Measurements from ENCODE around the gene PPP1R27. TPM values are rescaled to one million over a fixed set of nuclear protein-coding genes. Genes with fewer than 3 reads are reported as not detected.

Gene PPP1R27
- total RNA-seq, 1 donor from 2014 or later, result 35.0 TPM

- Histone ChIP-seq H3K4me1 (ENCODE audit: control insufficient read depth in 3 of 3, insufficient read depth in 3 of 3, low read length in 3 of 3) (peaks cover 42 to 76% (median 49%) of the 10 kb centered on the region in 3 donors), H3K4me3 (ENCODE audit: low read length in 3 of 3) (no peak overlapping the region), H3K36me3 (ENCODE audit: control insufficient read depth in 3 of 3, insufficient read depth in 3 of 3, low read length in 3 of 3) (peaks cover 11 to 21% (median 14%) of the 10 kb centered on the region in 3 donors)
Measured at GRCh38 chr17:81868674-81869220, 33.9 kb upstream of the PPP1R27 start.

GRCh38 chr17:81867991-81868673, 33.3 kb upstream of the PPP1R27 start:
- peak overlapping the region in 2 of 3 donors; percentile 6 to 50 for H3K9ac ChIP-seq (ENCODE audit: low read depth in 1 of 3, low read length in 3 of 3)
- no peak overlapping the region for H3K4me3 ChIP-seq (ENCODE audit: low read length in 3 of 3)
- peaks cover 48 to 82% (median 56%) of the 10 kb centered on the region in 3 donors for H3K4me1 ChIP-seq (ENCODE audit: control insufficient read depth in 3 of 3, insufficient read depth in 3 of 3, low read length in 3 of 3)
- H3K36me3 ChIP-seq (ENCODE audit: control insufficient read depth in 3 of 3, insufficient read depth in 3 of 3, low read length in 3 of 3), result peaks cover 11 to 21% (median 17%) of the 10 kb centered on the region in 3 donors
- H3K27ac ChIP-seq (ENCODE audit: low read depth, low read length), result peak overlapping the region; percentile 36
- H3K27me3 ChIP-seq (ENCODE audit: control insufficient read depth in 3 of 3, insufficient read depth in 3 of 3, low read length in 3 of 3), result no peaks in the 10 kb centered on the region
- H3K9me3 ChIP-seq (ENCODE audit: control insufficient read depth in 3 of 3, low read length in 3 of 3), result no peaks in the 10 kb centered on the region

More at GRCh38 chr17:81868674-81869220, 33.9 kb upstream of the PPP1R27 start:
- peak overlapping the region; percentile 83 for H3K27ac ChIP-seq (ENCODE audit: low read depth, low read length)
- H3K9me3 ChIP-seq (ENCODE audit: control insufficient read depth in 3 of 3, low read length in 3 of 3), result no peaks in the 10 kb centered on the region
- peak overlapping the region in 2 of 3 donors; percentile 8 to 59 for H3K9ac ChIP-seq (ENCODE audit: low read depth in 1 of 3, low read length in 3 of 3)
- no peaks in the 10 kb centered on the region for H3K27me3 ChIP-seq (ENCODE audit: control insufficient read depth in 3 of 3, insufficient read depth in 3 of 3, low read length in 3 of 3)

- H3K36me3 ChIP-seq (ENCODE audit: control insufficient read depth in 3 of 3, insufficient read depth in 3 of 3, low read length in 3 of 3), result peaks cover 11 to 21% (median 17%) of the 10 kb centered on the region in 3 donors
- H3K9me3 ChIP-seq (ENCODE audit: control insufficient read depth in 3 of 3, low read length in 3 of 3), result no peaks in the 10 kb centered on the region
- no peak overlapping the region for H3K4me3 ChIP-seq (ENCODE audit: low read length in 3 of 3)
- H3K9ac ChIP-seq (ENCODE audit: low read depth in 1 of 3, low read length in 3 of 3), result peak overlapping the region; percentile 12 to 70 (median 14)
- no peaks in the 10 kb centered on the region for H3K27me3 ChIP-seq (ENCODE audit: control insufficient read depth in 3 of 3, insufficient read depth in 3 of 3, low read length in 3 of 3)
- H3K4me1 ChIP-seq (ENCODE audit: control insufficient read depth in 3 of 3, insufficient read depth in 3 of 3, low read length in 3 of 3), result peaks cover 51 to 81% (median 61%) of the 10 kb centered on the region in 3 donors
- peak overlapping the region; percentile 36 for H3K27ac ChIP-seq (ENCODE audit: low read depth, low read length)
Measured at GRCh38 chr17:81867170-81867990, 32.5 kb upstream of the PPP1R27 start.

- Histone ChIP-seq H3K9me3 (ENCODE audit: control insufficient read depth in 3 of 3, low read length in 3 of 3) (no peaks in the 10 kb centered on the region), H3K36me3 (ENCODE audit: control insufficient read depth in 3 of 3, insufficient read depth in 3 of 3, low read length in 3 of 3) (peaks cover 11 to 21% (median 17%) of the 10 kb centered on the region in 3 donors), H3K27ac (ENCODE audit: low read depth, low read length) (no peak overlapping the region), H3K9ac (ENCODE audit: low read depth in 1 of 3, low read length in 3 of 3) (peak overlapping the region; percentile 14 to 70 (median 20)), H3K27me3 (ENCODE audit: control insufficient read depth in 3 of 3, insufficient read depth in 3 of 3, low read length in 3 of 3) (no peaks in the 10 kb centered on the region), H3K4me3 (ENCODE audit: low read length in 3 of 3) (no peak overlapping the region), H3K4me1 (ENCODE audit: control insufficient read depth in 3 of 3, insufficient read depth in 3 of 3, low read length in 3 of 3) (peaks cover 52 to 80% (median 60%) of the 10 kb centered on the region in 3 donors)
Measured at GRCh38 chr17:81866440-81867169, 31.8 kb upstream of the PPP1R27 start.

DNA sequence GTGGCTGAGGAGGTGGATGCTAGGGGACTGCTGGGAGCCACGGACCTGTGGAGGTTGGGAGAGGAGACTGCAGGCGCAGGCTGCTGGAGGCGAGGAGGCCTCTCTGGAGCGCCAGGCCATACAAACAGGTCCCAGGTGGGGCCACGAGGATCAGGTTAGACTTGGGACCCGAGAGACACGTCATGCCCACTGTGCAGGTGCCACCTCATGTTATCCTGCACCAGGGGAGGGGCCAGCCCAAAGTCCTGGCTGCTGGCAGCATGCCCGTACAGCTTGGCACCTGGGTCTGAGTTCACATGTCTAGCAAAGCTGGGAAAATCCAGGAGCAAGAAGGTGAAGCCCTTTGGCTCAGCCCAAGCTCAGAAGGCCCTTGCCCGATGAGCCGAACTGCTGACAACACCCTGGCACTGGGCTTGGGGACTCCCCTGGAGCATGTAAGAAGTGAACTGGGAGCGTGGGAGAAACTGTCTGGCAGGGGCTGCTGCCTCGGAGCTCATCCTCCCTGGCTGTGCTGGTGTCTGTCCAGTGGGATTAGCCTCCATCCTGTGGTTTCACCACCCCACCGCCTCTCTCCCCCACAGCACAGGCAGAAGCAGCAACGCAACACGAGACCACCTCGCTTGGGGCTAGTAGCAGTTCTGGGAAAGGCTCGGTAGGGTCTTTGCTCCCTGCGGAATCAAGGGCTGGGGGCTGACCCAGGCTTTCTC, 31.0 kb upstream of the PPP1R27 start:
- Histone ChIP-seq H3K4me1 (ENCODE audit: control insufficient read depth in 3 of 3, insufficient read depth in 3 of 3, low read length in 3 of 3) (peaks cover 56 to 79% (median 63%) of the 10 kb centered on the region in 3 donors), H3K27me3 (ENCODE audit: control insufficient read depth in 3 of 3, insufficient read depth in 3 of 3, low read length in 3 of 3) (no peaks in the 10 kb centered on the region), H3K36me3 (ENCODE audit: control insufficient read depth in 3 of 3, insufficient read depth in 3 of 3, low read length in 3 of 3) (peaks cover 11 to 21% (median 17%) of the 10 kb centered on the region in 3 donors), H3K4me3 (ENCODE audit: low read length in 3 of 3) (no peak overlapping the region), H3K27ac (ENCODE audit: low read depth, low read length) (no peak overlapping the region), H3K9me3 (ENCODE audit: control insufficient read depth in 3 of 3, low read length in 3 of 3) (no peaks in the 10 kb centered on the region), H3K9ac (ENCODE audit: low read depth in 1 of 3, low read length in 3 of 3) (peak overlapping the region in 2 of 3 donors; percentile 61 to 70)

DNA sequence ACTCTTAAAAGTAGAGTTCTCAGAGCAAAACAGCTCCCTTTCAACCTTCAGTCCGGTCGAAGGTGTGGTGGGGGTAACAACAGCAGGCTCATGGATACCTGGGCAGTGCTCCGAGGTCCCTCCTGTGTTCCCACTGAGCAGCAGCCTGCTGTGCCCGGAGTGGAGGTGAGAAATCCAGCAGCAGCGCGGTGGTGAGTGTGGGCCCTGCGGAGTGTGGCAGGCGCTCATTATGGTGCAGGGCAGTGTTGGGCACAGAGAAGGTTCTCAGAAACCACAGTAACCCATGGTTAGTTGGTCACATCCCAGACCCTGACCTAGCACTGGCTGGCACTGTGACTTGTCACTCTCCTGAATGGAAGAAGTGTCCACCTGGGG, 30.5 kb upstream of the PPP1R27 start:
- peaks cover 11 to 21% (median 17%) of the 10 kb centered on the region in 3 donors for H3K36me3 ChIP-seq (ENCODE audit: control insufficient read depth in 3 of 3, insufficient read depth in 3 of 3, low read length in 3 of 3)
- H3K9ac ChIP-seq (ENCODE audit: low read depth in 1 of 3, low read length in 3 of 3), result peak overlapping the region in 1 of 3 donors; percentile 16
- H3K9me3 ChIP-seq (ENCODE audit: control insufficient read depth in 3 of 3, low read length in 3 of 3), result no peaks in the 10 kb centered on the region
- no peak overlapping the region for H3K27ac ChIP-seq (ENCODE audit: low read depth, low read length)
- H3K27me3 ChIP-seq (ENCODE audit: control insufficient read depth in 3 of 3, insufficient read depth in 3 of 3, low read length in 3 of 3), result no peaks in the 10 kb centered on the region
- H3K4me3 ChIP-seq (ENCODE audit: low read length in 3 of 3), result no peak overlapping the region
- peaks cover 55 to 76% (median 62%) of the 10 kb centered on the region in 3 donors for H3K4me1 ChIP-seq (ENCODE audit: control insufficient read depth in 3 of 3, insufficient read depth in 3 of 3, low read length in 3 of 3)

- Histone ChIP-seq H3K9ac (ENCODE audit: low read depth in 1 of 3, low read length in 3 of 3) (peak overlapping the region in 2 of 3 donors; percentile 22 to 50), H3K4me3 (ENCODE audit: low read length in 3 of 3) (no peak overlapping the region), H3K36me3 (ENCODE audit: control insufficient read depth in 3 of 3, insufficient read depth in 3 of 3, low read length in 3 of 3) (peaks cover 14 to 16% (median 15%) of the 10 kb centered on the region in 3 donors), H3K9me3 (ENCODE audit: control insufficient read depth in 3 of 3, low read length in 3 of 3) (no peaks in the 10 kb centered on the region), H3K4me1 (ENCODE audit: control insufficient read depth in 3 of 3, insufficient read depth in 3 of 3, low read length in 3 of 3) (peaks cover 52 to 71% (median 57%) of the 10 kb centered on the region in 3 donors), H3K27ac (ENCODE audit: low read depth, low read length) (peak overlapping the region; percentile 7), H3K27me3 (ENCODE audit: control insufficient read depth in 3 of 3, insufficient read depth in 3 of 3, low read length in 3 of 3) (no peaks in the 10 kb centered on the region)
Measured at GRCh38 chr17:81863833-81864768, 29.3 kb upstream of the PPP1R27 start.

GRCh38 chr17:81863123-81863675, 28.3 kb upstream of the PPP1R27 start:
- peaks cover 15 to 18% (median 17%) of the 10 kb centered on the region in 3 donors for H3K36me3 ChIP-seq (ENCODE audit: control insufficient read depth in 3 of 3, insufficient read depth in 3 of 3, low read length in 3 of 3)
- H3K27ac ChIP-seq (ENCODE audit: low read depth, low read length), result peak overlapping the region; percentile 7
- H3K27me3 ChIP-seq (ENCODE audit: control insufficient read depth in 3 of 3, insufficient read depth in 3 of 3, low read length in 3 of 3), result no peaks in the 10 kb centered on the region
- no peaks in the 10 kb centered on the region for H3K9me3 ChIP-seq (ENCODE audit: control insufficient read depth in 3 of 3, low read length in 3 of 3)
- peak overlapping the region in 2 of 3 donors; percentile 22 to 51 for H3K9ac ChIP-seq (ENCODE audit: low read depth in 1 of 3, low read length in 3 of 3)
- peak overlapping the region in 1 of 3 donors; percentile 13 for H3K4me3 ChIP-seq (ENCODE audit: low read length in 3 of 3)
- peaks cover 60 to 72% (median 61%) of the 10 kb centered on the region in 3 donors for H3K4me1 ChIP-seq (ENCODE audit: control insufficient read depth in 3 of 3, insufficient read depth in 3 of 3, low read length in 3 of 3)

Data from skeletal muscle tissue (tissue), 4 donors.